ENCODE results near the gene PRX.
"Not testable (repeated sequence)": the region's sequence is repeated elsewhere in the genome, so short reads cannot be mapped to it uniquely, and the experiment has no call there.

Gene PRX

DNA sequence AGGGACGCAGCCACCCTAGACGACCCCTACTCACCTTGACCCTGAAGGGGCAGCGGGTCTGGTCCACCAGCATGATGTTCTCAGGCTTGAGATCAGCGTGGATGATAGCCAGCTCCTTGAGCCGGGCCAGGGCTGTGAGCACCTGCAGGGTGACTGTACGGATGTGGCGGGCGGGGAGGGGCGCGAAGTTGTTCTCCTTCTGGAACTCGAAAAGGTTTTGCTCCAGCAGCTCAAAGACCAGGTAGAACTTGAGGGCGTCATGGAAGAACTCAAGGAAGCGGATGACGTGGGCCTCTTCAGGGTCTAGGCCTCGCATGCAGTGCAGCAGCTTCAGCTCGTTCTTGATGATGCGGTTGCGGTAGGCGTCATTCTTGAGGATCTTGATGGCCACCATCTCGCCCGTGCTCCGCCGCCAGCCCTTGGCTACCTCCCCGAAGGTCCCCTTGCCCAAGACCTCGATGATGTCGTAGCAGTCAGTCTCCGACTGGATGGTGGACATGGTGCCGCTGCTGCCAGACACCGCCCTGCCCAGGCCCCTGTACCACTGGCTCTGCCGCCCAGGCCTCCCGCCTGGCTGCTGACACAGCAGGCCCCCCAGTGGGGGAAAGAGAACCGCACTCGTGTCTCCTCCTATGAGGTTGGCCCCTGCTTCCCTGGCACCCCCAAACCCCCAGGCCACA, 23.6 kb downstream of the PRX start:
- DNase-seq (ENCODE audit: low spot score) = no peak

DNA sequence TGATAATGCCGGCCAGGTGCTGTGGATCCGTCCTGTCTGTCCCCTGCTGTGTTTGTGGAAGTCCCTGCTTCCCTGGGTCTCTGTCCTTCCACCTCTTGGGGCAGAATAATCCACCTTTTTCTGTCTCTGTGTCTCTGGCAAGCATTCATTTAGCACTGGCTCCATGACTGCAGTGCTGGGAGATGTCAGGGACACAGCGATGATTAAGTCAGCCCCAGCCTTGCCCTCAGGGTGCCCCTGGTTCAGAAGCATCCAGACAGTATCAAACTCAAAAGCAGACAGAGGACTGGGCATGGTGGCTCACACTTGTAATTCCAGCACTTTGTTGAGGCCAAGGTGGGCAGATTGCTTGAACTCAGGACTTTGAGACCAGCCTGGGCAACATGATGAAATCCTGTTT, 24.7 kb downstream of the PRX start:
- no peak for DNase-seq (ENCODE audit: low spot score)

DNA sequence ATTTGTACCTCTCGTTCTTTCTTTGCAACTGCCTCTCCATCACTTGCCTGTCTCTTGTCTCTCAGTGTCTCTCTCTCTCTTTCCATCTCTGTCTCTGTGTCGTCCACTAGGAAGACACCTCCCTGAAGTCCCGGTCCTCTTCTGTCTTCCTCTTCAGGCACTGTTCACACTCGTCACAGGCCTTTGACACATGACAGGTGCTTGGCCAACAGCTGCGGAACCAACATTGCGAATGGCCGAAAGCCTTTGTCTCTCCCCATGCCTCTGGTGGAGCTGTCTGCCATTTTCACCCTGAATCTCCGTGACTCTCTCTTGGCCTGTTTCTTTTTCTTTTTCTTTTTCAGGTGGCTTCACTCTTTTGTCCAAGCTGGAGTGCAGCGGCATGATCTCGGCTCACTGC, 26.0 kb downstream of the PRX start:
- DNase-seq (ENCODE audit: low spot score) = no peak

DNA sequence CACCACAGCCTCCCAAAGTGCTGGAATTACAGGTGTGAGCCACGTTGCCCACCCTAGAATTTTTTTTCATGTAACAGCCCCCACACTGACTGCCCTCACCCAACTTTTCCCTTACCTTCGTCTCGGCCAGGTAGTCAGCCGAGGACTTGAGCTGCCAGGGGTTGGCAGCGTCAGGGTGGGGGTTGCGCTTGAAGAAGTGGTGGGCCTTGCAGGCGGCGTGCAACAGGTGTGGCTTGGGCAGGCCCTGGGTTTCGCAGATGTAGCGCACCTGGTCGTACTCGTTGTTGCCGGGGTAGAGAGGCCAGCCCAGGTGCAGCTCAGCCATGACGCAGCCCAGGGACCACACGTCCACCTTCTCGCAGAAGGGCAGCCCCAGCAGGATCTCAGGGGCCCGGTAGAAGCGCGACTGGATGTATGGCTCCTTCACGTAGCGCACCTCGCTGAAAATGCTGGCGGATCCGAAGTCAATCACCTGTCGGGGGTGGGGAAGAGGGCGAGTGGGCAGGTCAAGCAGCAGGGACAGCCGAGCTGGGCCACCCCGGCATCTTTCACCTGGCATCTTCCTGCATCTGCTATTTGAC, 29.4 kb downstream of the PRX start:
- DNase-seq (ENCODE audit: low spot score) = no peak

DNA sequence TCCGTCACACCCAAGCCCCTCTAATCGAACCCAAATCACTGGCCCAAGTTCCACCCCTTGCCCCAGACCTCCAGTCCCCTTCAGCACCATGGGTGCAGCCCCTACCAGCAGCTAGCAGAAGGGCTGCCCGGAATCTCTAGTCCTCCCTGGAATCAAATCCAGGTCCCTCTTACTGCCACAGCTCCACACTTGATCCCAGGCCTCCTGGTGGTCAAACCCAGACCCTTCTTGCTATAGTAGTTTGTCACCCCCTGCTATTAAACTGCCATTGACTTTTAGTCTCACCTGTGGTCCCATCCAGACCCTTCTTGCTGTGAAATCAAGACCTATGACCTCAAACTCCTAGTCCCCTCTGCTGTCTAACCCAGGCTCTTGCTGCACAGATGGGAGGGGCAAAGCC, 31.9 kb downstream of the PRX start:
- no peak for DNase-seq (ENCODE audit: low spot score)

DNA sequence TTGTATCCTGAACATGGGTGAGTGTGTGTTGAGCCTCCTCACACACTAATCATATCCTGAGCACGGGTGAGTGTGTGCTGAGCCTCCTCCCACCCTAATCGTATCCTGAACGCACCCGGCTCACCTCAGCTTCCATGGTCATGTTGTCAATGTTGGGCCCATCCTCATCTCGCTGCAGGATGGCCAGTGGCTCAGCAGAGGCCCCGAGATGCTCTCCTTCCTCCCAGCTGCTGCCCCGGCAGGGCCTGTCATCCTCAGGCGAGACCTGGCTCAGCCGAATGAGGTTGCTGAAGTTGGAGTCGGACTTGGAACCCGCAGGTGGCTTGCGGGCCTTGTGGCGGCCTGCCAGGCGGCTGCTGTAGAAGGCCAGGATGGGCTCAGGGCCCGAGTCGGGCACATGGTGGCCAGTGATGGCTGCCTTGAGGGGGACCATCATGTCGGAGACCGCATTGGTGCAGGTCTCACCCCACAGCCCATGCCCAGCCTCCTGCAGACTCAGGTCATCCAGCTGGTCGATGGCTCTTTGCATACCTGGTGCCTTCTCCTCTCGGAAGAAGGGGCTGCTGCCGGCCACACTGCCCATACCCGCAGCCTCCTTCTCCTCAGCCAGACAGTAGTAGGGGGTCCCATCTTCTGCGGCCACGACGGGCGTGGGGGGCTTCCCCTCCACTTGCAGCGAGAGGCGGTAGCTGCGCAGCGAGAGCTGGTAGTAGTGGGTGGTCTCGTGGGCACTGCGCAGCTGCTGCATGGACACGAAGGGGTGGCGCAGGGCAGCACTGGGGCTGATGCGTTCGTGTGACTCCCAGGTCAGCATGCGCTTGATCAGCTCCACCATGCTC, 32.8 kb downstream of the PRX start:
- DNase-seq (ENCODE audit: low spot score) = no peak

DNA sequence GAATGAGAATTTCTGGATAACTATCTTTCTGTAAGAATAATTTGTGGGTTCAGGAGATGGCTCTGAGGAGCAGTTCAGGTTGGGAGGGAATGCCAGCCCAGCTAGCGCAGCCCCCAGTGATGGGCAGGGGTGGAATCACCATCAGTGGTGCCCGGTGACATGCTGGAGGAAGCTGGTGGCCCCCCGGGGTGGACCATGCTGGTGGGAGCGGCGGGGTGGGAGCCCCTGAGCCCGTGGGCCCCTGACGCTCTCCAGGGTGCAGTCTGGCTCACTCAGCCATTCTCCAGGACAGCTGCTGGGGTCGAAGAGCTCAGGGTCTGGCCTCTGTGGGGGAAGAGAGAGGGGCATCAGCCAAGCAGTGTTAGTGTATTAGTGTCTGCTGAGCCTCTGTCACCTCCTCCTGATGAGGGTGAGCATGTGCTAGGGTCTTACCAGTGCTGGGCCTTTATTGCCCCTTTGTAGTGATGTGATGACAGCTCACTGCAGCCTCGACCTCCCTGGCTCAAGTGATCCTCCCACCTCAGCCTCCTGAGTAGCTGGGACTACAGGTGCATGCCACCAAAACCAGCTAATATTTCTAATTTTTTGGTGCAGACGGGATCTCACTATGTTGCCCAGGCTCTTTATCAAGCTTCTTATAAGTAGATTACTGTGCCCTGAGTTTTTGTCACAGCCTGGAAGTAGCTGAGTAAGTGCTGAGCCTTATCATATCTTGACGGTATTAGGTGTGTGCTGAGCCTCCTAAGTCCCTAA, 33.6 kb downstream of the PRX start:
- DNase-seq (ENCODE audit: low spot score) = no peak

DNA sequence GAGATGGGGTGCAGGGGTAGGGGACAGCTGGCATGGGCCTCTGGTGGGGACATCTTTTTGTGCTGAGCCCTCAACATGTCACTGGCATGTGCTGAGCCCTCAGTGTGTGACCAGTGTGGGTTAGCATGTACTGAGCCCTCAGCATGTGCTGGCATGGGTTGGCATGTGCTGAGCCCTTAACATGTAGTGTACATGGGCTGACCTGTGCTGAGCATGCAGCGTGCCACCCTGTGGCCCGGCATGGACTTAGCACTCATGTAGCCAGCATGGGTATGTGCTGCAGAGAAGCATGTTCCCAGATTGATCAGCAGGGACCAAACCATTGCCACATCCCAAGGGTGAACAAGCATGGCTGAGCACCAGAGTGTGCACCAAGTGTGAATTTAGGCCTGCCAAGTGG, 34.7 kb downstream of the PRX start:
- no peak for DNase-seq (ENCODE audit: low spot score)

DNA sequence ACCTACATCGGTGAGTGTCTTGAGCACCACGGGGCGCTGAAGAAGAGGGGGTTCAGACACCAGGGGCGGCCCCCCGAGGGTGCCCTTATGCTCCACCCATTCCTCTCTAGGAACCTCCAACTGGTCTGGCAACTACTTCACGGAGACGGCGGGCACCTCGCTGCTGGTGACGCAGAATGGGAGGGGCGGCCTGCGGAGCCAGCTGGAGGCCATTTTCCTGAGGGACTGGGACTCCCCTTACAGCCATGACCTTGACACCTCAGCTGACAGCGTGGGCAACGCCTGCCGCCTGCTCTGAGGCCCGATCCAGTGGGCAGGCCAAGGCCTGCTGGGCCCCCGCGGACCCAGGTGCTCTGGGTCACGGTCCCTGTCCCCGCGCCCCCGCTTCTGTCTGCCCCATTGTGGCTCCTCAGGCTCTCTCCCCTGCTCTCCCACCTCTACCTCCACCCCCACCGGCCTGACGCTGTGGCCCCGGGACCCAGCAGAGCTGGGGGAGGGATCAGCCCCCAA, 35.2 kb downstream of the PRX start:
- no peak for DNase-seq (ENCODE audit: low spot score)

DNA sequence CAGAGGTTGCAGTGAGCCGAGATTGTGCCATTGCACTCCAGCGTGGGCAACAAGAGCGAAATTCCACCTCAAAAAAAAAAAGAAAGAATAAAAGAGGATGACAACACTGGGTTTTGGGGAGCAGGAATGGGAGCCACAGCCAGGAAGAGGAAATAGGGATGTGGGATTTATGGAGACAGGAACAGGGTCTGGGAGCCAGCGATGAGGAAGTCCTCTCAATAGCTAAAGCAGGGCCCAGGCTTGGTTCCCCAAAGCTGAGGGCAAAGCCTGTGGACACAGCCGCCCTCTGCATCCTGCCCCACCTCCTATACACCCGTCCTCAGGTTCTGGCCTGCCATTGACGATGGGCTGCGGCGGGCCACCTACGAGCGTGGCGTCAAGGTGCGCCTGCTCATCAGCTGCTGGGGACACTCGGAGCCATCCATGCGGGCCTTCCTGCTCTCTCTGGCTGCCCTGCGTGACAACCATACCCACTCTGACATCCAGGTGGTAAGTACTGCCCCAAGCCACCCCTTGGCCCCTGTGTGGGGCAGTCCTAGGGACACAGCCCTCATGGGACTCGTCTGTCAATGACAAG, 36.8 kb downstream of the PRX start:
- no peak for DNase-seq (ENCODE audit: low spot score)

DNA sequence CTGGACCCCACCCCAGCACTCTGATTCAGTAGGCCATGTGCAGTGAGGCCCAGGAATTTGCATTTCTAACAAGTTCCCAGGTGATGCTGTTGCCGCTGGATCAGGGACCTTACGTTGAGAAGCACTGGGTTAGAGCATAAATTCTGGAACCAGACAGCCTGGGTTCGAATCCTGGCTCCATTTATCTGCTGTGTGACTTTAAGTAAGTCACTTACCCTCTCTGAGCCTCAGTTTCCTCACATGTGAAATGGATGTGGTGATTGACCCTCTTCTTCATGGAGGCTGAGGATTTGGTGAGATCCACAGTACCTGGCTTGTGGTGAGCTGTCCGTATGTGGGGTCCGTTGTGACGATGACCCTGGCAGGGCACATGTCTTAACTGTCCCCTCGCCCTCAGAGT, 39.1 kb downstream of the PRX start:
- DNase-seq (ENCODE audit: low spot score) = no peak

DNA sequence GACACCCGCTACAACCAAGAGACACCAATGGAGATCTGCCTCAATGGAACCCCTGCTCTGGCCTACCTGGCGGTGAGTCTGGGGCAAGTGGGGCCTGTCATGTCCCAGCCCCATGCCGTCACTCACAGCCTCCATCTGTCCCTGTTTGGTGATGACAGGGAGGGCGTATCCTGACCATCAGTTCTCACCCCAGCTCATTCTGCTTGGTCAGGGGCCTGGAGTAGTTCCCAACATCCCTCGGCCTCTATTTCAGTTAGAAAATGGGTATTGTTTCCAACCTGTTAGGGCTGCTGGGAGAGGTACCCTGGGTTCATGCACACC, 41.4 kb downstream of the PRX start:
- DNase-seq (ENCODE audit: low spot score) = no peak

DNA sequence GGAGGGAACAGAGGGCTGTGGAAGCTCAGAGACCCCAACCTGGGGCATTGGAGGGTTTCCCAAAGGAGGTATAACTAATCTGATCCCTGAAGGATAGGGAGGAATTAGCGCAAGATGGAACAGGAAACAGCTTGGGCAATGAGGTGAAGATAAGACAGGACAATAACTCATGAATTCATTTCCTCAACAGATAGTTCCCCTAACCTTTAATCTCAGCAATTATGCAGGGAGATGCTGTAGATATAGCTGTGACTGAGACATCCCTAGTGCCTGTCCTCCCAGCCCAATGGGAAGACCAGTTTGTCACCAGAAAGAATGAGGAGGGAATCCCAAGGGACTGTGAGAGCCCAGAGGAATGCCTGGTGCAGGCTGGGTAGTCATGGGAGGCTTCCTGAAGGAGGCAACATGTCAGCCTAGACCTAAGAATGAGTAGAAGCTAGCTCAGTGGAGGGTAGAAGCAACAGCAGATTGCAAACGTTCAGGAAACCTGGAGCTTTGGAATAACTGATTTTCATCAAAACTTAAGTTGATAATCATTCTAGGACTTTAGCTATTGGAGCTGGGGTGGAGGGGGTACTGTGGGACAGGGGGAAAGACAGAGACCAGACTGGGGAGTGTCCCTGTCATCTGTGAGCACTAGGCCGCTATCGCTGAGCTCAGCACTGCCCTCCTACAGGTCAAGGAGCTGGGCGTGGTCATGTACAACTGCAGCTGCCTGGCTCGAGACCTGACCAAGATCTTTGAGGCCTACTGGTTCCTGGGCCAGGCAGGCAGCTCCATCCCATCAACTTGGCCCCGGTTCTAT, 42.0 kb downstream of the PRX start:
- no peak for DNase-seq (ENCODE audit: low spot score)

DNA sequence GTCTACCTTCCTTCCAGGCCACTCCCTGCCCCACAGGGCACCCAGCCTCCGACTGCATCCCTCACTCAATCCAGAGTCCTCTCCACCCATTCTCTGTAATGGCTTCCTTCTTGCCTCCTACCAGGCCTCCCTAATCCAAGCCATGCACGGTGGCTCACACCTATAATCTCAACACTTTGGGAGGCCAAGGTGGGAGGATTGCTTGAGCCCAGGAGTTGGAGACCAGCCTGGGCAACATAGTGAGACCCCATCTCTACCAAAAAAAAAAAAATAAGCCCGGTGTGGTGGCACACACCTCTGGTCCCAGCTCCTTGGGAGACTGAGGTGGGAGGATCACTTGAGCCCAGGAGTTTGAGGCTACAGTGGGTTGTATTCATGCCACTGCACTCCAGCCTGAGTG, 42.9 kb downstream of the PRX start:
- DNase-seq (ENCODE audit: low spot score) = not testable (repeated sequence)

DNA sequence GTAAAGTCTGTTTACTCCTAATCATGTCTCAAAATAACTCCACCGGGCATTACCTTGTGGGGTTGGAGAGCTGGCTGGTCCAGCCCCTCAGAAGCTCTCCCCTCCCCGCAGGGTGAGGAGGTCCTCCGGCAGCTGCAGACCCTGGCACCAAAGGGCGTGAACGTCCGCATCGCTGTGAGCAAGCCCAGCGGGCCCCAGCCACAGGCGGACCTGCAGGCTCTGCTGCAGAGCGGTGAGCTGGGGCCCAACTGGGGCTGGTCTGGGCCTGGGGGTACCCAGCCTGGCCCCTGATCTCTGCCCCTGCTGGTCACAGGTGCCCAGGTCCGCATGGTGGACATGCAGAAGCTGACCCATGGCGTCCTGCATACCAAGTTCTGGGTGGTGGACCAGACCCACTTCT, 43.4 kb downstream of the PRX start:
- DNase-seq (ENCODE audit: low spot score) = no peak

DNA sequence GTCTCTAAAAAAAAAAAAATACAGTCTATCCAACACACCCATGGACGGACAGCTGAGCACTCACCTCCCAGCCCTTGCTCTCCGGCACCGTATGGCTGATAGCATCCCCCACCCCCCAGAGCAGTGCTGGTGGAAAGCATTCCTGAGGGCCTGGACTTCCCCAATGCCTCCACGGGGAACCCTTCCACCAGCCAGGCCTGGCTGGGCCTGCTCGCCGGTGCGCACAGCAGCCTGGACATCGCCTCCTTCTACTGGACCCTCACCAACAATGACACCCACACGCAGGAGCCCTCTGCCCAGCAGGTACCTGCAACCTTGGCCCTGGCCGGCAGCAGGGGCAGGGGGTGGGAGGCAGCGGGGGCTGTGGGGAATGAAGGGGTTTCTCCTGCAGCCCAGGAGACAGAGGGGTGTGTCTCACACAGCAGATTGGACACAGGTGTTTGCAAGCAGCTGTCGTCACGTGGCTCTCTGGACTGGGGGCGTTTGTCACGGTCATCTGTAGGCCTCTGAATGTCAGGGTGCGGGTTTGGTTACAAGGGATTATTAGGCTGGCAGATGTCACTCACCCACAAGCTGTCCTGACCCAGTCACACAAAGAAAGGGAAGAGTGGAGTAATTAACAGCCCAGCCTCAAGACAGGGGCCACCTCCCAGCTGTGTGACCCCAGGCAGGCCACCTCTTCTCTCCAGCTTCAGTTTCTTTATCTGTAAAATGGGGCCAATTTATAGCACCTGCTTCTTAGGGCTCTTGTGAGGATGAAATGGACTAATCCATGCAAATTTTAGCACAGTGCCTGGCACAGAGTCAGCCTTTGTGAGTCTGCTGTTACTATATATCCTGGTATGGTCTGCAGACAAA, 45.4 kb downstream of the PRX start:
- no peak for DNase-seq (ENCODE audit: low spot score)

DNA sequence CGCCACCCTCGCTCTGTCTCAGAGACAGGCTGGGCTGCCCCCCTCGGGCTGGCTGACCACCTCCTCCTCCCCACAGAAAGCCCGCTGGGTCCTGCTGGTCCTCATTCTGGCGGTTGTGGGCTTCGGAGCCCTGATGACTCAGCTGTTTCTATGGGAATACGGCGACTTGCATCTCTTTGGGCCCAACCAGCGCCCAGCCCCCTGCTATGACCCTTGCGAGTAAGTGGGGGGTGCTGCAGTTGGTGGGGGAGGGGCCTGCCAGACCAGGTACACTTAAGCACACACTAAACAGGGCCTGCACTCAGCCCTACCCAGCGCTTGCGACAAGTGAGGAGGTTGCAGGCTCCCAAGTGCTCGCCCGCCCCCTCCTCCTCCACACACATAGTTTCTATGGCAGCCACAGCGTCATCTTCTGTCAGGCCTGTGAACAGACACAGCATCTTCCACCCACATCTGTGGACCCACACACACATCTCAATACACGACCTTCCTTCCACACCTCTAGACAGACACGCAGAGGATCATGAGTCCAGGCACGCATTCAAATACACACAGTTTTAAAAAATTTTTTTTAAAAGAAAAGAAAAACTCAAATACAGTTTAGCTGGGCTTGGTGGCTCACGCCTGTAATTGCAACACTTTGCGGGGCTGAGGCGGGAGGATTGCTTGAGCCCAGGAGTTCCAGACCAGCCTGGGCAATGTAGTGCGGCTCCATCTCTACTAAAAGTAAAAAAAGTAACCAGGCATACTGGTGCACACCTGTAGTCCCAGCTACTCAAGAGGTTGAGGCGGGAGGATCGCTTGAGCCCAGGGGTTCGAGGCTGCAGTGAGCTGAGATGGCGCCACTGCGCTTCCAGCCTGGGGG, 46.2 kb downstream of the PRX start:
- no peak for DNase-seq (ENCODE audit: low spot score)

DNA sequence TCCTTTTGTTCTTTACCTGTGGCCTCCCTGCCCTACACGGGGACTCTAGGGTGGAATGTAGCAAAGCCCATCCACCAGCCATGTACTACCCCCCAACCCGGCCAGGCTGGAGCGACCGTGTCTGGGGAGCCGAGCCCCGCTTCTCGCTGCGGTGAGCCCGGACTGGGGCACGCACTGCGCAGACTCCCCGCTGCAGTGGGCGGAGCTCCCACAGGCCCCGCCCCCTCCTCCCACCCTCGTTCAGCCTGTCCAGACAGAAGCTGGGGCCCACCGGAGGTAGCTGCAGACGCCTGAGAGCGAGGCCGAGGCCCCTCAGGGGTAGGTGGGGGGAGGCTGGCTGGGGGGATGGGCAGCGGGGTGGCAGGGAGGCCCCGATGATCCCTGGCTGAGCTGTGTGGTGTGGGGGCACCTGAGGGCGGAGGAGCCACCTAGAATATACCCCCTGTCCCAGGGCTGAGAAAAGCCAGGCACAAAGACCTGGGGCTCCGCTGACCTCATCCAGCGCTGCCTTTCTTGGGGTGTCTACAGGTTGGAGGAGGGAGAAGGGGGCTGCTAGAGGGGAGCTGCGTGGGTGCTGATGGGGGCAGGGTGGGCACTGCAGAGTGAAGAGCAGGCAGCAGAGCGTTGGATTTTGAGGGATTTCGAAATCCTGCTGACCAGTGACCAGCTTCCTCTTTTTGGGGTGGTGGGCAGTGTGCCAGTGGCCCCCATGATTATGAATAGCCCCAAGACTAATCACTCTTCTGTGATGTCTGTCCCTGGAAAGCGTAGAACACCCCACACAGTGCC, 47.4 kb downstream of the PRX start:
- DNase-seq (ENCODE audit: low spot score) = no peak

DNA sequence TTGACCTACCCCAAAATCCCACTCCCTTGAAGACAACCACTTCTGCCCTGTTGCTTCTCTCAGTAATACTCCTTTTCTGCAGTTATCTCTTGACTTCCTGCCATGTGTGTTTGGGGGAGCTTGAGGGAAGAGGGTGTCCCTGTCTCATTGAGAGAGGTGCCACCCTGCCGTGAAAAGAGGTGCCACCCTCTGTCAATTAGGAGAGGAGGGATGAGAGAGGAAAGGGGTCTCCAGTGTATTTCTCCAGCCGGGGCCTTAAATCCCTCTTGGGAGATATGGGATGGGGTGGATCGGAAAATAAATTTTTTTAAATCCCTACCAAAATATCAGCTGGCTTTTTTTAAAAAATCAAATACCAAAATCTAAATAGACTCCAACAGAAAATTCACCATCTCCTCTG, 48.2 kb downstream of the PRX start:
- DNase-seq (ENCODE audit: low spot score) = no peak

All from CD4-positive, alpha-beta T cell treated with Interleukin-6 at 100 ng/mL for 8 hours (primary cell).